Stimulated activated CD8-positive, alpha-beta memory T cell treated with anti-CD3 and anti-CD28 coated beads, Interleukin-12 subunit alpha, Interleukin-12 subunit beta, amount 100 ng/mL, for 1 hour (primary cell): ENCODE measurements around the gene SEC11A.
"Not testable (repeated sequence)": the region's sequence is repeated elsewhere in the genome, so short reads cannot be mapped to it uniquely, and the experiment has no call there.

ENCODE experiments used
- DNase-seq: peaks from one replicate; pipeline ENCODE4 v3.0.0-alpha.2; 2020; ENCODE audit warnings: low read depth

The SEC11A gene

DNA sequence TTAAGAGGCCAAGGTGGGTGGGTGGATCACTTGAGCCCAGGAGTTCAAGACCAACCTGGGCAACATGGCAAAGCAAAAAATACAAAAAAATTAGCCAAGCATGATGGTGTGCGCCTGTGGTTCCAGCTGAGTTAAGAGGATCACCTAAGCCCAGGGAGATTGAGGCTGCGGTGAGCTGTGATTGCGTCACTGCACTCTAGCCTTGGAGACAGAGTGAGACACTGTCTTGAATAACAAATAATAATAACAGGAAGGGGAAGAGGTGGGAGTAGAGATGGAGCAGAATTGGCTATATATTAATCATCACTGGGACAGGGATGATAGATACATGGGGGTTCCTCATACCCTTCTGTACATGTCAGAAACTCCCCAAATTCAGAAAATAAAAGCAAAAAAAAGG is 34.1 kb downstream of the SEC11A start:
- no peak for DNase-seq

DNA sequence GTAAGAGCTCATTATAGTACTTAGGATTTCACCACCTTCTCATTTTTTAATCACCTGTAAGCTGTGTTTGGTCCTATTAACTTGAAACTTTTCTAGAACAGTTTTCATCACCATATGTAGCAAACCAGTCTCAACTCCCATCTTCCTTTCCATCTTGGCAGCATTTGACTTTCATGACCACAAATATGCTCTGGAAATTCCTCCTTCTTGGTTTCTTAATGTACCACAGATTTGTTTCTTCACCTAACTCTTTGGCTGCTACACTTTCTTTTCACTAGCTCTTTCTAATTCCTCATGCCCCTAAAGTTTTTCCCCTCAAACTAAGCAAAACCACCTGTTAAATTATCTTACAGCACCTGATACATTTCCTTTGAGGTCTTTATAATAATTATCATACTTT is 44.7 kb downstream of the SEC11A start:
- no peak for DNase-seq

DNA sequence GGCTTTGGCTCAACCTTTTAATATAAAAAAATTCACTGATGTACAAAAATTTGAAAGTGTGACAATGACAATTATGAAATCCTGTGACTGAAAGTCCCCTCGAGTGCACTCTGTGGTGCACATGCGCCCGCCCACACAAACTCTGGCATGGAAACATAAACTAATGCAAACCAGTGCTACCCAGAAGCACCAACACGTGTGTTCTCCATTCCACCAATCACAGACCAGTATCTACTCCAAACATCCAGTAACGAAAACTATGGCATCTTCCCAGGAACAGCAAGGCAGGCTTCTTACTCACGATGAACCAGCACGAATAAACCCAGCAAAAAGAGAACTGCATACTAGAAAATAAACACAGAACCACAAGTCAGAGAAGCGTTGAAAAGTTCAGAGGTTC is 46.2 kb downstream of the SEC11A start:
- DNase-seq: no peak

DNA sequence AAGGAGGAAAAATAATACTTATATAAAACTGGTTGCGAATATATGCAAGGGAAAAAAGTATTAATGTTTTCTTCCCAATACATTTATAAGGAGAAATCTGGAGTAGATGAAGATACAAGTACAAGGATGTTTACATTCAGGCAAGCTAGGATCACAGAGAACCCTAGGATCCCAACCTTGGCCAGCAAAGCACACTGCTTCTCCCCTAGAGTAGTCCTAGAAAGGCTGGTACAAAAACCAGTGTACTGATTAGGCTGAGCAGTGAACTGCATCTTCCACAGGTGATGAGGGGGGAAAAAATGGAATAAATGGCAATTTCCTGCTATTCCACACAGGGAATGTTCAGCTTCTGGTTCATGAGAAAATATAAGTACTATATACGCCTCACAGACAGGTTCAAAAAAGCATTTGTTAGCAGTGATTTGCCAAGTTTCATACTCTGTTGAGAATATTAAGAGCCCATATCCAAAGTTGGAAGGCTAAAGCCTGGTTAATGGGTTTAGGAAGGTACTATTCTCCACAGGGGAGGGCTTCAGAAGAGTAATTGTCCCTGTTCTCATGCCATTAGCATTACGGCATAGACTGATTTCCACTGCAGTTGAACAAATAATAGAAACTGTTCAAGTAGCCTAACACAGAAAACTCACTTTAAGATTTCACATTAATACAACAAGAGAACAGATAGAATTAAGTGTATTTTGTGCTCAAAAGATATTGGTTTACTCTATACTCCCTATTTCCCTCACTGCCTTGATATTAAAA is 47.5 kb downstream of the SEC11A start:
- no peak for DNase-seq

DNA sequence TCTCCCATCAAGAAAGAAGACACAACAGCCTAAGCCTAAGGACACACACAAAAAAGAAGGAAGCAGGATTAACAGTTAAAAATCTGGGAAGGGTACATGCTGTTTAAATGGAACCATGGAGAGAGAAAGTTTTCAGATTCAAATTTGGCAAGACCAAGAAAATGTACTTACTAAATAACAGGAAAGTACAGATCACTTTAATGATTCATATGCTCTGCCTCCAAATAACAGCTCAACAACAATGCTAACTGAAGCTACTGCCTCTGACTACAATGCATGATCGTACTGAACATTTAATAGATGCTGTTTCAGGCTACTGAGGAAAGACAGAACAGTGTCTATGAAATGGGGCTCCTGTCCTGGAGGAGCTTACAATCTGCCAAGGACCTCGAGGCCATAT is 49.6 kb downstream of the SEC11A start:
- DNase-seq: no peak

DNA sequence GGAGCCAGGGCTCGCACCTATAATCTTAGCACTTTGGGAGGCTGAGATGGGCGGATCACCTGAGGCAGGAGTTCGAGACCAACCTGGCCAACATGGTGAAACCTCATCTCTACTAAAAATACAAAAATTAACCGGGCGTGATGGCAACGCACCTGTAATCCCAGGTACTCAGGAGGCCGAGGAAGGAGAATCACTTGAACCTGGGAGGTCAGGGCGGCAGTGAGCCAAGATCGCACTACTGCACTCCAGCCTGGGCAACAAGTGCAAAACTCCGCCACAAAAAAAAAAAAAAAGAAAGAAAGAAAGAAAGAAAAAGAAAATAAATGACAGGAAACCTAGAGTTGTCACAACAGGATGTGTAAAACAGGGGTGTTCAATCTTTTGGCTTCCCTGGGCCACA is 54.9 kb downstream of the SEC11A start:
- no peak for DNase-seq

DNA sequence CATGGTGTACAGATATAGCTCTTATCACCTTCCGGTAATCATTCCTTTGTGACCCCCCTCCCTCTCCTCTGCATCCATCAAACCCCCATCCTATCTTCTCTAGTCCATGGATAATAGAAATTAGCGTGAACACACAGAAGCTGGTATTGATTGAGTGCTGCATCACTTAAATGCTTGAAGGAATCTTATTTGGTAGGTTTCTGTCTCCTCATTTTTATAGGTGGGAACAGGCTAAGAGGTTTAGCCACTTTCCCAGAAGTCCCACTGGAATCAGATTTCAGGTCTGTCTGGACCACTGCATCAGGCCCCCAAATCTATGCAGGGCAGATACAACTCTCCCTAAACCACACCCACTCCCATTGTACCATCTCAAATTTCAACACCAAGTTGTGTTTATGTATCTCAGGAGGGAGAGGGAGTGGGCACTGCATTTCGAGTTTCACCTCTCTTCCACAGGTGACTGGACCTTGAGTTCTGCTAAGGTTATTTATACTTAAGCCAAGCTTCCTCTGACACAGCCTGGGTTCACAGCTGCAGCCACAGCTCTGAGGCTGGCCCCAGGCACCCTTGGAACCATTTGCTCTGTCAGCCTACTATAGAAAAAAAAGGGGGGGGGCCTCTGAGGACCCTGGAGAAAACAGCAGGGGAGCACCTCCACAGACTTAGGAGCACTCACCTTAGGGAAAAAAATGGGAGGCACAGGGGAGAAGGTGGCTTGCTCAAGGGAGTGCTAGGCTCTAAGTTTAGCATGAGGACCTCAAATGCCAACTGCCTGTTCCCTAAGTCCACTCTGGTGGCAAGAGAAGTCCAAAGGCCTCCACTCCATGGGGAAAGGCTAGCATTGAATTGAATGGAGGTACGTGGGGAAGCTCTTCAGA is 55.8 kb downstream of the SEC11A start:
- DNase-seq: no peak

DNA sequence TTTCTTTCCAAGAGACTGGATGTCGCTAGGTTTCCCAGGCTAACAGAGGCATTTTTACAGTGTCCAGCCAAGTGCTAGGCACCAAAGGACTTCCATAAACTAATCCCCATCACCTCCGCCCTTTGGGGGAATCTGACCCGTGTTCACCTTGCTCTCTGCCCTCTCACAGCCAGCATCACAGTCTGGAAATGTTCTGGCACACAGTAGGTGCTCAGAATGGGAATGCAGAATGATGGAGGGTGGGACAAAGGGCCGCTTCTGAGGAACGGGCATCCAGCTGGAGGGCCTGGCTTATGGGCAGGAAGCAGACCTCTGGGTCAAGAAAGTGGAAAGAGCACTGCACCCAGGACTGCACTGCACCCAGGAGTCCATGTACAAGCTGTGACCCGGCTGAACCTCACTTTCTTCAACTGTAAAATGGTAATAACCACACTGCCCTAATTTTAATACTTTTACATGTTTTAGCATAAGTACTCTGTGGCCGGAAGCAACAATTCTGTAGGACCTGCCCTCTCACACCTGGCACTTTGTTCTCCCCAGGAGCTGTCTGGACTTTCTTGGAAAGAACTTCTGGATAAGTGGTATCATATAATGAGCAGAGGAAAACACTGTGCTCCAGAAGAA is 57.0 kb downstream of the SEC11A start:
- no peak for DNase-seq

DNA sequence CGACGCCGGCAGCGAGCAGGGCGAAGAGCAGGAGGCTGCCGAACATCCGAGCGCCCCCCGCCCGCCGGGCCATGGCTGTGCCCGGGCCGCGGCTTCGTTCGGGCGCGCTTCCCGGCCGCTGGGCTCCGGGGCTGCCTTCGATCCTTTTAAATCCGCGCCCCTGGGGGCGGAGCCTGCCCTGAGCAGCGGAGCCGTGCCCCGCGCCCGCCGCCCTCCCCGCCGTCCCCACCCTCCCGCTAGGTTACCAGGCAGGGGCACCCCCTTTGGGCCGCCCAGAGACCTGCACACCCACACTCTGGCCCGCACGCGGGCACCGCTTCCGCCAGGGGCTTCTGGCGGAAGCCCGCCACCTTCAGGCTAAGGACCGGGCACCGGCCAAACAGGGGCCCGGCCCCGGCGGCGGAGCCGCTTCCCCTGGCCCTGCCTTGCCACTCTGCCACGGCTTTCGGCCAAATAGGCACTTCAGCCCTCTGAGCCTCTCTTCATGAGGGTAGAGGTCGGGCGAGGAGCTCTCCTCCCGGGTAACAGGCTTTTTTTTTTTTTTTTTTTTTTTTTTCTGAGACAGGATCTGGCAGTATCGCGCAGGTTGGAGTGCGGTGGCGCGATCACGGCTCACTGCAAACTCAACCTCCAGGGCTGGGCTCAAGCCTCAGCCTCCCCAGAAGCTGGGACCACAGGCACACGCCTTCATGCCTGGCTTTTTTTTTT is 57.7 kb downstream of the SEC11A start, which contains the start of gene NMB:
NMB (minus strand) TSS at position 120 of the 708 bp plus-strand sequence; CDS start at position 73, 47 bp downstream.
- peak; percentile 61 for DNase-seq

DNA sequence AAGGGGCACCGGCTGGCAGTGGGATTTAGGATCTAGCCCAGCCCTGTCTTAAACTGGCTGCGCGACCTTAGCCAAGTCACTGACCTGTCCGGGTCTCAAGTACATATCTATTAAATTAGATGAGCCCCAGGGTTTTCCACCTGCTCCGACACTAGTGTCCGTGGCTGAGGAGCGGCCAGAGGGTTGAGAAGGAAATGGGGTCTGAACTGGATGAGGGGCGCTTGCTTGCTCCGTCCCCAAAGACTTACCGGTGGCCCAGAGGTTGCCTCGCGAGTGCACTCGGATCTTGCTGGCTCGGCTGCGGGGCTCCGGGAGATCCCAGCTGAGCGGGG is 58.2 kb downstream of the SEC11A start:
- DNase-seq: no peak

DNA sequence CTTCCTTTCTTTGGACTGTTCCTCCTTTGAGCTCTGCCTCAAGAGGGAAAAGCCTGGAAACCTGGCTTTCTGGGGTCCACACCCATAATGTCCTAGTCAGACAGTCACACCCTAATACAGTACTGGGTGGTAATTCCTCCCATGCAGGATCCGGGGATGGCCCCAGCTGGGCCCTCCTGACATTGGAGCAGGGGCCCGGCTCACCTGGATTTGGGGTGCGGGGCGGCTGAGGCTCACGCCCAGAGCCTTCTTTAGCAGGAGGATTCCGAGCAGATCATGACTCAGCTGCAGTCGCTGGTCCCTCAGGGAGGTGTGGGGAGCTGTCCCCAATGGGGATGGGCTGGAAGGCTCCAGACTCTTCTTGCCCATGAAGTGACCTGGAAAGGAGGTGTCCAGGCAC is 59.0 kb downstream of the SEC11A start:
- no peak for DNase-seq

DNA sequence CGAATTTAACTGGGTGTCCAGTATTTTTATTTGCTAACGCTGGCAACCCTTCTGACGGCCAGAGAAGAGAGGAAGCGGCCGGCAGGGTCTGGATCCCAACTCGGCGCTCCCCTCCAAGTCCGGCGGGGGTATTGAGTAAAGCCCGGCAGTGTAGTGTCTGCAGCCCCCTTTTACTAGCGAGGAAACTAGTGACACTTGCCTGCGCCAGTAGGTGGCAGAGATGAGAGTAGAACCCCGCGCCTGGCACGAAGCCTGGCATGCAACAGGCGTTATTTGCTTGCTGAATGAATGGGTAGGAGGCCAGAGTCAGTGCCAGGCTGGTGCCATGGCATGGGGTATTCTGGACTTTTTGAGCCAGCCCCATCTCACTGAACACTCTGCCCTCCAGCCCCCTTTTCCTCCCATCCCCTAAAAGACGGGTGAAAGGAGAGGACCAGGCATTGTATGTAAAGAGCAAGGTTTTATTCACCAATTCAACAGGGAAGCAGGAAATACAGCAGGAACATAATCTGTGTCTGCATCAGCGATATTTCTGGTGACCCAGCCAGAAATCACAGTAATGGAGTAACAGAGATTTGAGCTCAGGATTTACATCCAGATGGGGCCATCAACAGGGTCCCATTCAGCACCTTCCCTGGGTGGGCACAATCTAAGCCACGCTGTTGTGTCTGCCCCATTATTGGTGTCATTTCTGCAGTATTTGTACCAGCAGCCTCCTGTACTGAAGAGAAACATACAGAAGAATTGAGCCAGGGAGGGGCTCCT is 61.1 kb downstream of the SEC11A start:
- peak; percentile 66 for DNase-seq

DNA sequence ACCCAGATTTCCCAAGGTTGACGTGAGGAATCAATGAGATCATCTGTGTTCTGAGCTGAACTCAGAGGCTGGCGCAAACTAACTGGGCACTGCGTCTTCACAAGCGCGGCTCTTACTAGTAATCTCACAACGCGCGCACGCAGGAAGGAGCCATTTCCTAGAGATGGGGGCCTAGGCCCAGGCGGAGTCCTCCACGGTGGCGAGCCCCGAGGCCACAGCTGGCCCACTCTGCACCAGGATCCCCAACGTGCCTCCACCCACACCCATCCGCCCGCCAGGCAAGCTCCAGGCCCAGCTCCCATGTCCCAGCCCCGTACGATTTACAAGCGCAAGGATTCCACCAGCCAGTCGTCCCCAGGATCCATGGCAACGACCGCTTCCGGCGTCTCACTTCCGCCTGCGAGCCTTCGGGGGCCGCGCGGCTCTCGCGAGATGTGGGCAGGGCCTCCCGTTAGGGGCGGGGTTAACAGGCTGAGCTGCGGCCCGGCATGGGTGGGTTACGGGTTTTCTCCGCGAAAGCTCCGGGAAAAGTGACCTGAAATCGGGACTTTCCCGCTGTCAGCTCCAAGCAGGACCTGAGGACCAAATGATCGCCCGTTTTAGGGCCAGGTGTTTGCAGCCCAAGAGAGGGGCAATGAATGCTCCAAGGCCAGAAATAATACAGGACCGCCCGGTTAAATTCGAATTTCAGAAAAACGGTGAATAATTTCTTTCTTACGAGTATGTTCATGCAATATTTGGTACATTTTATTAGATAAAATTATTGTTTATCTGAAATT is 61.8 kb downstream of the SEC11A start, which contains the start of gene WDR73:
WDR73 (minus strand) TSS at position 374 of the 779 bp plus-strand sequence; CDS start at position 365, 9 bp downstream.
- DNase-seq: peak; percentile 98

DNA sequence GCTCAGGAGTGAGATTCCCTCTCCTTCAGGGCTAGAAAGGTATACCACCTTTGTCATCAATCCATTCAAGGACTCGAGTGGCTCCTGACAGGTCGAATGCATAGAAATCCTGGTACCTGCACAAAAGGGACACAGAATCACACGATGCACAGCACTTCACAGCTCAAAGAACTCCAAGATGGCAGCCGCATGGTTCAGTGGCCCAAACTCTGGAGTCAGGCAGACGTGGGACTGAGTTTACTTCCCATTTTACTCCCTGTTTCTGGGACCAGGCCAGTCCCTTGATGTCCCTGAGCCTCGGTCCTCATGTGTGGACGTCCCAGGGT is 62.4 kb downstream of the SEC11A start:
- no peak for DNase-seq

DNA sequence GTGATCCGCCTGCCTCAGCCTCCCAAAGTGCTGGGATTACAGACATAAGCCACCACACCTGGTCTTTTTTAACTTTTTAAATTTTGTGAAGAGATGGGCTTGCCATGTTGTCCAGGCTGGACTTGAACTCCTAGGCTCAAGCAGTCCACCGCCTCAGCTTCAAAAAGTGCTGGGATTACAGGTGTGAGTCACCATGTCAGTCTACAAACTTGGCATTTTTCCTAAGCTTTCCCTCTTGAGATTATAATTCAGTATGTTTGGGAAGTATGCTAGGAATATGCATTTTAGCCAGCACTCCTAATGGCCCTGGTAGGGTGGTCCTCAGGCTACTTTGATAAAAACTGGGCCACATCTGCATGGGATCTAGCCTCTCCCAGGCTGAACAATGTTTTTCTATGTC is 66.2 kb downstream of the SEC11A start:
- no peak for DNase-seq

DNA sequence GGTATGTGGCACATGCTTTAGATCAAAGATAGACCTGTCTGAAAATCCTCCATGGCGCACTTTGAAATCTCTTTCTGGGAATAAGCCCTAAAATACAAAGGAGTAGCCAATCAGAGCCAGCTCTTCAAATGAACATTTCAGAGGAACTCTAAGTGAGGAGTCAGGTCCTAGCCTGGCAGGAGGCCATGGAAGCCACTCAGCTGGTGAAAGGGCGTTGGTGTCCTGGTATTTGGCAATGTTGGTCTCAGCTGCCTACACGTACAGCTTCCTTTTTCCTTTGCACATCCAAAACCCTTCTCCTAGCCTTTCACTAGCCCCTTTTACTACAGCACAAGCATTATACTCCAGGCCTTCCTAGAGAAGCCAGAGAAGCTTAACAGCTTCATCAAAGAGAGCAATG is 67.4 kb downstream of the SEC11A start:
- DNase-seq: no peak

DNA sequence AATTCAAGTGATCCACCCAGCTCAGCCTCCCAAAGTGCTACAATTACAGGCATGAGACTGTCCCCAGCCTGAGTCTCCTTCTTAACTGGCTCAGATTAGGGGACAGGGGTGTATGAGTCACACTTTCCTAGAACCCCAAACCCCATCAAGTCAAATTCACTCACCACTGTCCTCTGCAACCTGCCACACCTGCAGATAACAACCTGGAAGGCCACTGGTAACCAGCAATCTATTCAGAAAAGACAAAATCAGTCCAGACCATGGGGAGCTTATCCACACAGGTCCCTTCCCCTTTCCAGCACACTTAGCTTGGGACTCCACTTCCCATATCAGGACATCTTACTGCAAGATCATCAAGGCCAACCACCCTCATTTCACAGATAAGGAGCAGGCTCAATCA is 68.2 kb downstream of the SEC11A start:
- no peak for DNase-seq

DNA sequence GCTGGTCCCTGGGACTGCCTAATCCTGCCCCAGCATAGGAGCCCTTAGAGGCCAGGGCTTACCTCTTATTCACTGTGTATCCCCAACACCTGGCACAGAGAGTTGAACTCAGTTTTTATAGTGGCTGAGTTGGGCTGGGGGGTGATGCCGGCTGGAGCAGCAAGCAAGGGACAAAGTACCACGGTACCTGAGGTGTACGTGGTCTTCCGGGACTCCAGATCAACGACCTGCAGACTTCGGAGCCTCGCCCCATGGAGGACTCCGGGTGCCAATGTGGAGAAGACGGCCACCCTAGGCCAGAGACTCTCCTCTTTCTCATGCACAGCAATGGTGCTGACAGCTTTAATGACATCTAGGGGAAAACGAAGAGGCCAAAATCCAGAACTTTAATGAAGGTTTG is 69.9 kb downstream of the SEC11A start:
- DNase-seq: no peak

DNA sequence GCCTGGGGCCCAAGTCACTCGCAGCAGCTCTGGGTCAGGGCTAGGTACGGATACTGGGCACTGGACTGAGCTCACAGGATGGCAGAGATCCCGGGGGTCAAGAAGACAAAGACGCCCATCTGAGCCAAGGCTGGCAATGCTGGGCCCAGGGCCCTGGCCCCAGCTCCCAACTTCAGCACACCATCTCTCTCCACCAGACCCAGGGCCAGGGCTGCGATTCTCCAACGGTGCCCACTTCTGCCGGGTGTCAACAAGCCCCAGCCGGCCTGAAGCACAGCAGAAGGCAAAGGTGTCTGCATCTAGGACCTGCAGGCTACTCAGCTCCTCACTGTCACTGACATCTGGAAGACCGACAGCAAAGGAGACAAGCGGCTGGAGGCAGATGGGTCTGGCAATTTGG is 70.4 kb downstream of the SEC11A start:
- no peak for DNase-seq

DNA sequence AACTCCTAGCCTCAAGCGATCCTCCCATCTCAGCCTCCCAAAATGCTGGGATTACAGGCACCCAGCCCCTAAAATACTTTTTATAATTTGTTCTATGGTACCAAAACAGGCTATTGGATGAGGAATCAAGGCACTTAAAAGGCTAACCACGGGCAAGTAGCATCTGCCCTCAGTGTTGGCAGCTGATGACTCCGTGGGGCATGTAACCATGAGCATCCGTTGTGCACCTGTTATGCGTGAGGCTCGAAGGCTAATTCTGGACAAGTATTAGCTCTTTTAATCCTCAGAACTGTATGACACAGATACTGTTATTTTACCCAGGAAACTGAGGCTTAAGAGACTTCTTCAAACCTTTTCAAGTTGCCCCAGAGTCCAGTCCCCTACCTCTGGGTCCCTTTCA is 72.1 kb downstream of the SEC11A start:
- DNase-seq: no peak

DNA sequence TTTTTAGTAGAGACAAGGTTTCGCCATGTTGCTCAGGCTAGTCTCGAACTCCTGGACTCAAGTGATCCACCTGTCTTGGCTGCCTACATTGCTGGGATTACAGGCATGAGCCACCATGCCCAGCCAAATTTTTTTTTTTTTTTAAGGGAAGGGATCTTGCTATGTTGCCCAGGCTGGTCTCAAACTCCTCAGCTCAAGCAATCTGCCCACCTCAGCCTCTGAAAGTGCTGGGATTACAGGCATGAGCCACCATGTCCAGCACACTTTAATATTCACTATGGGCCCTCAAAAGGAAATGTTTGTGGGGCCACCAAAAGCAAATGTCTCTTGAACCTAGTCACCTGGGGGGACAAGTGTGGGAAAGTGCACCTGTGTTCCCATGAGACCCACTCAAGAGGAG is 73.3 kb downstream of the SEC11A start:
- DNase-seq: not testable (repeated sequence)
